ENCODE data around the gene APOB. TPM values are rescaled to one million over a fixed set of nuclear protein-coding genes. Genes with fewer than 3 reads are reported as not detected.

The APOB gene
- total RNA-seq, 1 donor: under 0.01 TPM

DNA sequence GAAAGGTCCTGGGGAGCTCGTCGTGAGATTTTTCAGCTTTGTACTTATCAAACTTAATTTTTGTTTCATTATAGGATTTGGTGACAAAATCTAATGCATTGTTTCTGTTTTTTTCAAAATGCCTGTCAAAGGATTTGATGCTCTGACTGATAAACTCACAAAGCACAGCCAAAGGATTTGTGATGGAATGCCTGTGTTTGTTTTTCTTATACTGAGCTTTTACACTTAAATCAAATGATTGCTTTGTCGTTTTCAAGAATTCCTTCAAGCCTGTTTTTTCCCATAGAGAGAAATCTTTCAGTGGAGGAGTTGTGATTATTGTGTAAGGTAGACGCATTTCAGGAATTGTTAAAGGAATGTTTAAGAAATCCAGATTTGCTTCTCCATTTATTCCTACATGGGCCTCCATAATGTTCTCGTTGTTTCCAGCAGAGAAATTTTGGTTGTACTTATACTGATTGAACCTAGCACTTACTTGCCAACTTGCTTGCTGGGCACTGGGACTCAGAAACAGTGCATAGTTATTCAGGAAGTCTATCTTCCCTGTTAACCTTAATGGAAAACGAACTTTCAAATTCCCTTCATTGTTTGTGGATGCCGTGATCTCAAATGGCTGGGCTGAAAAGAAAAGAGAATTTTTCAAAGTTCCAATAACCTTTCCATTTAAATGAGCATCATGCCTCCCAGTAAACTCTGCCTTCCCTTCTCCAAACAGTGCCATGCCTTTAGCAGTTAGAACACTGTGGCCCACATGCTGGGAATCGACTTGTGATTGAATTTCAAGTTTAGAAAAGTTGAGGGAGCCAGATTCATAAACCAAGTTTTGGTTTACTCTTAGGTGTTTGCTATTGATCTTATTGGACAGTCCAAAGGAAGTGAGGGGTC, 36.5 kb downstream of the APOB start:
- no peak for DNase-seq (ENCODE audit: low read depth in 2 of 3, low spot score in 2 of 3)

DNA sequence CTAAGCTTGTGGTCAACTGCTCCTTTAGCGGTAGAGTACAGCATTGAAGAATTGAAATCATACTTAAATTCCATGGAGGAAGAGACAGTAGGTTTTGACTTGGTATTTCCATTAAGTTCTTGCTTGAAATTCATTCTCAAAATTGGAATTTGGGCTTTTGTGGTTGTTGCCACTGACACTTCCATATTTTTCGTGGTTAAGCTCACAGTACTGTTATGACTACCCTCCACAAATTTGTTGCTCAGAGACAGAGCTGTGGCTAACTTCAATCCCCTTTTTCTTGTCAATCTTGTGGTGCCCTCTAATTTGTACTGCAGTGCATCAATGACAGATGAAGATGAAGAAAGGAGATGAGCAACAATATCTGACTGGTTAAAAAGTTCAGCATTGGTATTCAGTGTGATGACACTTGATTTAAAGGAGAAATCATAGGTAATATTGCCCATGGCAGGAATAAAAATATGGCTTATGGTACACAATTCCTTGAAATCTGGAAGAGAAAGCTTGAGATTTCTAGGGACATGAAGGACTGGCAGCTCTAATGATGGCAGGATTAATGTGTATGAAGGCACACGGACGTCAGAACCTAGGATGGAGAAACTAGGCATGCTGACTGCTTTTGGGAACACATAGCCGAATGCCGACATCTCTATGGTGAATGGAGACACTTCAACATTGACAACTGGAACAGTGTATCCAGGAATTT, 37.3 kb downstream of the APOB start:
- DNase-seq (ENCODE audit: low read depth in 2 of 3, low spot score in 2 of 3): no peak

DNA sequence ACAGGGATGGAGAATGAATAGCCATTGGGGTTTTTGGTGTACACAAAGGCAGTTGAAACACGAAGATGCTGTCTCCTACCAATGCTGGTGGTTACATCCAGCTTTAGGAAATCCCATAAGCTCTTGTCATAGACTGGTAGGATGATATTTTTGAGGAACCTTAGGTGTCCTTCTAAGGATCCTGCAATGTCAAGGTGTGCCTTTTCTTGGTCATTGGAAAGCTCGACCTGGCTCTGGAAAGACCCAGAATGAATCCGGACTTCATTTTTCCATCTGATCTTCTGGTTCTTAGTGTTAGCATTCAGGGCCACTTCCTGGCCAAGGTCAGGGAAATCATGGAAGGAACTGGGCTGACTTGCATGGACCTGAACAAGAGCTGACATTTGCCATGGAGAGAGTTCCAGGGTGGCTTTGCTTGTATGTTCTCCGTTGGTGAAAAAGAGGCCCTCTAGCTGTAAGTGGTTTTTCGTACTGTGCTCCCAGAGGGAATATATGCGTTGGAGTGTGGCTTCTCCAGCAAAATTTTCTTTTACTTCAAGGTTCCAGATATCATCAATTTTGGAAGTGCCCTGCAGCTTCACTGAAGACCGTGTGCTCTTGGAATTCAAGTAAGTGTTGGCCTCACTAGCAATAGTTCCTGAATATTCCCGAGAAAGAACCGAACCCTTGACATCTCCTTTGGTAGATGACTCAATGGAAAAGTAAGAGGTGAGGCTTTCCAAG, 38.0 kb downstream of the APOB start:
- no peak for DNase-seq (ENCODE audit: low read depth in 2 of 3, low spot score in 2 of 3)

DNA sequence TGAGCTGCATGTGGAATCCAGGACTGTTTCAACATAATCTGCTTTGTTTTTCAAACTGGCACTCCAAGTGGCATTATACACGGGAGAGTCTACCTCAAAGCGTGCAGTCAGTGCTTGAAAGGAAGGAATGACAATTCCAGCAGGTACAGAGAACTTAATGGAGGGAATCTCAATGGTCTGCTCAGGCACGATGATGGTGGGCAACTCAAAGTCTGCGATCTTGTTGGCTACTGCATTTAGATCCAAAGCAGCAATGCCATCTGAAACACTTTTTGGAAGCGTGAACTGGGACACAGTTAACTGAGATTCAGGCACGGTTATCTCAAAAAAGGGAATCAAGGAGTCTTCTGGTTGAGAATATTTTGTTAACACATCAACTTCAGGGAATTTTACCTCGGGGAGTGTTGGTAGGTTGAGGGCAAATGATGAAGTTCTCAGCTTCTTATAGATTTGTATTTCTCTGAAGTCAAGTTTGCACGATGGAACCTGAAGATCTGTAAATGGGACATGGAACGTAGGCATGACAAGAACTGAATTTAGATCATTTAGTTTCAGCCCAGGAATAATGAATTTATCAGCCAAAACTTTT, 38.7 kb downstream of the APOB start:
- no peak for DNase-seq (ENCODE audit: low read depth in 2 of 3, low spot score in 2 of 3)

DNA sequence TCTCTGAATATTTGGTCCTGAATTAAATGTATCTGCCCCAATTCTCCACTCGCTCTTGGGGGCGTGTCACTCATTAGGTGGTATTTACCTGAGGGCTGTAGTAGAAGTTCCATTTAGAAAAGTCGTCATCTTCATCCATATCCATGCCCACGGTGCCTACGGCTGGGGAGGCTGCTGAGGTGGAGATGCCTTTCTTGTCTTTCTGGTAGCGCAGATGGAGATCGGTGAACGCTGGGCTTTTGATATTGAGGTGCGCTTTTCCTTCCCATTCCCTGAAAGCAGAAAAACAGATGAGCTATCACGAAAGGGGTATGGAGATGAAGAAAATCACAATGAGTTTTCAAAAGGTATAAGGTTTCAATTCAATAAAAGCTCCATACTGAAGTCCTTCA, 39.7 kb downstream of the APOB start:
- no peak for DNase-seq (ENCODE audit: low read depth in 2 of 3, low spot score in 2 of 3)

DNA sequence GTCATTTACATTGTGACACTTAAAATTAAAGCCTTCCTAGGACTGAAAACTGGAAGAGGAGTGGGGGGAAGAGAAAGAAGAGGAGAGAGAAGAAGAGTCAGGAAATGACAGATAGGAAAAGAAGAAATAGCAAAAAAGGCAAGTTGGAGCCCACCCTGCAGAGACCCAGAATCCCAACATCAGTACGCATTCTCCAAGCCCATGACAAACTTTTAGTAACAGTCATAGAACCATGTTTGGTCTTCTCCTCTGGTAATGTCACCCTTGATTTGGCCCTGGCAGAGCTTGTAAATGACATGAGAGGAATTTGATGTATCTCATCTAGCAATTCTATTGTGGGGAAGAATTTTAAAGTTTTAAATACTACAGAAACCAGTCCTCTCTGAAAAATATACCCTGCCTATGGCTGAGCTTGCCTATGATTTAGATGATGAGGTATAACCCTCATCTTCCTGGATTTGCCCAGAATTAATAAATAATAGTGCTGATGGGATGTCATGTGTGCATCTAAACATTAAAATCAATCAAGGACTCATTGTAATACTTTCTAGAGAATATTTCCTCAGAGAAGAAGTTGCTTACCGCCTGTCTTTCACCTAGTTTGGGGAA, 40.2 kb downstream of the APOB start:
- no peak for DNase-seq (ENCODE audit: low read depth in 2 of 3, low spot score in 2 of 3)

DNA sequence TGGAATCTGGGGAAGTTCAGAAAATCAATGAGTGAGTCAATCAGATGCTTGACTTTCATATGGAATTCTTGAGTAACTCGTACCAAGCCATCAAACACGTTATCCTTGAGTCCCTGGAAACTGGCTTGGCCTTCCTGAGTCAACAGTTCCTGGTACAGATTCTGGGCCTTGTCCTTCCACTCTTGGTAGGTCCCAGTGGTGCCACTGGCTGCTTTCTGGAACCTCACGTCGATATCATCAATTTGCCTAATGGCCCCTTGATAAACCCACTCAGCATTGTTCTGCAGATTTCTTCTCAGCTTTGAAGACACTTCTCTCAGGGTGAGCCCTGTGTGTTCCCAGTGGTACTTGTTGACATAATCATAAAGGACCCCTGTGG, 41.1 kb downstream of the APOB start:
- DNase-seq (ENCODE audit: low read depth in 2 of 3, low spot score in 2 of 3): no peak

DNA sequence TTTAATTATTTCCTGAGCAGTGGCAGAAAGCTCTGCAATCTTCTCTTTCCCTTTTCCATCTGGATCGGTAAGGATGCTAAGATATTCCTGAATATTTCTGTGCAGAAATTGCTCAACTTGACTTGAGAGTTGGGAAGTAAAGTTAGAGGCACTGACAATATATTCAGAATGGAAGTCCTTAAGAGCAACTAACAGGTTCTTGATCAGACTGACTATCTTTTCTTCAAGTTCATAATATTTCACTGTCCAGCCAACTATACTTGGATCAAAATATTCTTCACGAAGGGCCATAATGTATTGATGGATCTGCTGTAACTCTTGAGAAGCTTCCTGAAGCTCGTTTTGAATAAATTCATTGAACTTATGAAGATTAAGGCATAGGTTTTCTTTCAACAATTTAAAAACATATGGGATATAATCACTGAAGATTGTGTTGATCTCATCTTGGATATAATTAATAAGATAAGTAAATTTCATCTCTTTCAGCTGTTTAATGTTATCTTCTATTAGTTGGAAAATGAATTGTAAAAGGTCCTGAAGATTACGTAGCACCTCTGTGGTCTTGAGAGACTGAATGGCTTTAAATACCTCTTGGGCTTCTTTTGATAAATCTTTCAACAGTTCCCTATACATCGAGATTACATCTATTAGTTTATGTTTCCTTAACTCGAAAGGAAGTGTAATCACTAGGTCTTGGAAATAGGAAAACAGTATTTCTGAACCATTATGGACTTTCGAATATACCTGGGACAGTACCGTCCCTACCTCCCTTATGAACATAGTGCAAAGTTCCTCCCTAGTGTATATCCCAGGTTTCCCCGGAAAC, 41.7 kb downstream of the APOB start:
- DNase-seq (ENCODE audit: low read depth in 2 of 3, low spot score in 2 of 3): no peak

DNA sequence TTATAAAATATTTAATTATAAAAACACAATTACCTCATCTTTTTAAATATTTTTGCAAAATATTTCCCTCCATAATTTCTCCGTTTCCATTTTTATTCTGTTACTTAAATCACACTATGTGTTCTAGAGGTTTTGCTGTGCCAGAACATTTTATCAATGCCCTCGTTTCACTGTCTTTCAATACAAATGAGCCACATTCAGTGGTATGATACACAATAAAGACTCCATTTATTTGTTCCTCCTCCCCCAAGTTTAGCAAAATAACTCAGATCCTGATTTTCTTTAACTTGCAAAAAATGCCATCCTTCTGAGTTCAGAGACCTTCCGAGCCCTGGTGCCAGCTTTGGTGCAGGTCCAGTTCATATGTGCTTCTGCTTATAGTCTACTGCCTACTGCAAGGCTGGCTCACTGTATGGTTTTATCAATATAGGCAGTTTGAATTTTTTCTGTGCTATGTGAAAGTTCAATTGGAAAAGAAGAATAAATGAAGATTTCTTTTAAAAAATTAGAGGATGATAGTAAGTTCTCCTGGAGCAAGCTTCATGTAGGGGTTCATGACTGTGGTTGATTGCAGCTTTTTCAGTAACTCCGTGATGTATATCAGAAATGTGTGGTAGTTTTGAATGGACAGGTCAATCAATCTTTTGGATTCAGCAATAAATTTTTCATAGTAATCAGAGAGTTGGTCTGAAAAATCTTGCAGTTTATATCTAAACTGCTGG, 42.5 kb downstream of the APOB start:
- DNase-seq (ENCODE audit: low read depth in 2 of 3, low spot score in 2 of 3): no peak

DNA sequence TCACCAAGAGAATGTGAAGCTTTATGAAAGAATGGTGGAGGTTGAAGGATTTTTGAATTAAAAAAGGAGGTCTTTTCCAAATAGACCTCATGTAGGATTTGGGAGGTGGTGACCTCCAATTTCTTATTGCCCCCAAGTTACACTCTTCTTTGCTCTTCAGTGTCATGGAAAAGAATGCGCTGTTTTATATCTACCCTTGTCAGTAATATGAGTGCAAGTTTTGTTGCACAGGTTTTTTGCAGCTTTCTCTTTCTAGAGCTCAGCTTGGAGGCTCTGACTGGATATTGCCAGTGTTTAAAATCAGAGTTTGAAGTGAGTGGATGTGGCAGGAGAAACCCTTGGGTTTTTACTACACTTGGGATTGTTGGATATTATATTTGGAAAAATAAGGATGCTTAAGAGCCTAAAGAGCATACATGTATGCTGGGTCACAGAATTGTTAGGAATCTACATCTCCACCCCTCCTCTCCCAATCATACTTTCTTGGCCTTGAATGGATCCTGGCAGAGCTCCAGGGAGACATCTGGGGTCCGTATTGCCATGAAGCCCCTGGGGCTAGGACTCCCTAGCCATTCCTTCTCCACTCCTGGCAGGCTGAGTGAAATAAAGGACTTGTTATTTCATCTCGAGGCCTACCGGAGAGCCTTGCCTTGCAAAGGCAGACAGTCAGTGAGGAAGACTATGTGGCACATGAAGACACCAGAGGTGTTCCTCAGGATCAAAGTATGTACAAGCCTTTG, 43.8 kb downstream of the APOB start:
- DNase-seq (ENCODE audit: low read depth in 2 of 3, low spot score in 2 of 3): no peak

DNA sequence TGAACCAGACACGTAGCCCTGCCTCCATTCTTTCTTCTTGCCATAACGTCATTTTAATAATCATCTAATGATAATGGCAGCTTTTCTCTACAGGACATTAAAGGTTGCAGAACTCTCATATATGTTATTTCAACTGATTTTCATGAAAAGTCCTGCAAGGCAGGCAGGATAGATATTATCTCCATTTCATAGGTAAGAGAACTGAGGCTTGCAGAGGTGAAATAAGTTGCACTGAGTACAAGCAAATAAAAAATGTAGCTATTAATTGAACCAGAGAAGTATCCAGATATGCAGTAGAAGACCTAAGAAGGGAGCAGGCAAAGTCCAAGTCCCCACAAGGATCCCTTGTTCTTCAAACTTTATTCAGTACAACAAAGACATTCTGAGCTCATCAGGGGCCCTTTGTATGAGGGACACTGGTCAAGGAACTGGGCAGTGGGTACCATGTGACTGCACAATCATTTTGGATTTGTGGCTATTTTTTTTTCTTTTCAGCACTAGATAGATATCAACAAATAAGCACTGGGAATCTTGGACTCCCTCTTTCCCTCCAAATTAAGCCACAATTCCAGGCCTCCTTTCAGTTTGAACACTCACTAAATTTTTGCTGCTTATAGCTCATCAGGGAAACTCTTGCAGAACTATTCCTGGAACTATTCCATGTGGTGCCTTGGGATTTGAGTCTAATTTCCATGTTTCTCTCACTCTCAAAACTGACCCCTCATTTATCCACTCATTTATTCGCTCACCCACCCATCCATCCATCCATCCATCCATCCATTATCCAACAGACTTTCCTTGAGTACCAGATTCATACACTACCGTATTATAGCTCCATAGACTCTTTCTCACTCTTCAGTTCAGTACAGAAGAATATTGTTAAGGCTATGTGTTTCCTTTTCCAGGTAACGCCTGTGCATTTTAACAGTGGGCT, 44.6 kb downstream of the APOB start:
- no peak for DNase-seq (ENCODE audit: low read depth in 2 of 3, low spot score in 2 of 3)

DNA sequence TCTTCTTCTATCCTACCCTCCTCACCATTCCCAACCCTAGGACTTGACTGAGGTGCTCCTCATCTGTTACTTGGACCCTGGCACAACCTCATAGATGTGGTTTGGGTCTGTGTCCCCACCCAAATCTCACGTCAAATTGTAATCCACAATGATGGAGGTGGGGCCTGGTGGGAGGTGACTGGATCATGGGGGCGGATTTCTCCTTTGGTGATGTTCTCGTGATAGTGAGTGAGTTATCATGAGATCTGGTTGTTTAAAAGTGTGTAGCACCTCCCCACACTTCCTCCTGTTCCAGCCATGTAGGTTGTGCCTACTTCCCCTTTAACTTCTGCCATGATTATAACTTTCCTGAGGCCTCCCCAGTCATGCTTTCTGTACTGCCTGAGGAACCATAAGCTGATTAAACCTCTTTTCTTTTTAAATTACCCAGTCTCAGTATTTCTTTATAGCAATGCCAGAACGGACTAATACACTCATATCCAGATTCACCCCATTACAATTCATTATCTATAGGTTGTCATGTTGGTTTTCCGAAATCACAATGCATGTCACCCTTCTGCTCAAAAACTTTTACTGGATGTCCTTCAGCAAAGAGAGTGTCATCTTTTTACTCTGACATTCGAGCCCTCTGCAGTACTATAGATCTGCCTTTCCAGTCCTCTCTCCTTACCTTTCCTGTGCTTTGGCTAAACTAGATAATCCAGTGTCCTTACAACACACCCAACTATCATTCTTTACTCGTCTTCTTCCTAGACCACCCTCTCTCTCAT, 45.7 kb downstream of the APOB start:
- DNase-seq (ENCODE audit: low read depth in 2 of 3, low spot score in 2 of 3): no peak

DNA sequence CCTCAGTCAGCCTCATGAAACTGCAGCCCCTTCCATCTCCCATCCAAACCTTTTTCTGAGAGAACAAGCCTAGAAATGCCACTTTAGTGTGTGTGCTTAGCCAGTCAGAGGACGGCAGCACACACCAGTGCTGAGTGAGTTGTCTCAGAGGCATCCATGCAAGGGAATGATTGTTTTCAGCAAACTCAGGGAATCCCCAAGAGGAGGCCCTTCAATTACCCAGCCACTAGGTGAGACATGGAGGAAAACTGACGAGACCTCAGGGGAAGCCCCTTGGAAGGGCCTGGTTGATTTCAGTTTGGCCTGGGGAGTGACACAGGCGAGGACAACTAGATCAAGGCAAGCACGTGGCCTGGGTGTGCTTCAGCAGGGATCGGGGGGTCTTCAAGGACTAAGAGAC, 49.7 kb downstream of the APOB start:
- DNase-seq (ENCODE audit: low read depth in 2 of 3, low spot score in 2 of 3): no peak

DNA sequence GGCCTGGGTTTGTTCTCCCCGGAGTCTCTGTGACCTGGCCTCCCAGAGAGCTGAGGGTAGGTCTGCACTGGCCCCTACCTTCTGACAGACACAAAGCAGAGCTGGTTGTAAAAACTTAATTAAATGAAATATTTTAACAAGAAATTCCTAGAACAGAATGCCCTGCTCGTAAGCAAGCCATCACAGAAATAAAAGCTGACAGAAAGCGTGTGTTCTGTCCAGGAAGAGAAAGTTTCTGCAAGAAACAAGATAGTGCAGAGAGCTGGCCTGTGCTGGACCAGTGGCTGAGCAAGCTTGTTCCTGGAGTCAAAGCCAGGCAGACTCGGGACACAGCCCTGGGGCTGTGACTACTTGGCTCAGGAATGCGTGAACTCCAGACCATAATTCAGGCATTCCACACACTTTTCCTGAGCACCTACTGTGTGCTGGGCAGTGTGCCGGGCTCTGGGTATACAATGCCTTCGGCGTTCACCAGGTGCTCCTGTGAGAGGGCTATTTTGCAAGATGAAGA, 51.6 kb downstream of the APOB start:
- no peak for DNase-seq (ENCODE audit: low read depth in 2 of 3, low spot score in 2 of 3)

DNA sequence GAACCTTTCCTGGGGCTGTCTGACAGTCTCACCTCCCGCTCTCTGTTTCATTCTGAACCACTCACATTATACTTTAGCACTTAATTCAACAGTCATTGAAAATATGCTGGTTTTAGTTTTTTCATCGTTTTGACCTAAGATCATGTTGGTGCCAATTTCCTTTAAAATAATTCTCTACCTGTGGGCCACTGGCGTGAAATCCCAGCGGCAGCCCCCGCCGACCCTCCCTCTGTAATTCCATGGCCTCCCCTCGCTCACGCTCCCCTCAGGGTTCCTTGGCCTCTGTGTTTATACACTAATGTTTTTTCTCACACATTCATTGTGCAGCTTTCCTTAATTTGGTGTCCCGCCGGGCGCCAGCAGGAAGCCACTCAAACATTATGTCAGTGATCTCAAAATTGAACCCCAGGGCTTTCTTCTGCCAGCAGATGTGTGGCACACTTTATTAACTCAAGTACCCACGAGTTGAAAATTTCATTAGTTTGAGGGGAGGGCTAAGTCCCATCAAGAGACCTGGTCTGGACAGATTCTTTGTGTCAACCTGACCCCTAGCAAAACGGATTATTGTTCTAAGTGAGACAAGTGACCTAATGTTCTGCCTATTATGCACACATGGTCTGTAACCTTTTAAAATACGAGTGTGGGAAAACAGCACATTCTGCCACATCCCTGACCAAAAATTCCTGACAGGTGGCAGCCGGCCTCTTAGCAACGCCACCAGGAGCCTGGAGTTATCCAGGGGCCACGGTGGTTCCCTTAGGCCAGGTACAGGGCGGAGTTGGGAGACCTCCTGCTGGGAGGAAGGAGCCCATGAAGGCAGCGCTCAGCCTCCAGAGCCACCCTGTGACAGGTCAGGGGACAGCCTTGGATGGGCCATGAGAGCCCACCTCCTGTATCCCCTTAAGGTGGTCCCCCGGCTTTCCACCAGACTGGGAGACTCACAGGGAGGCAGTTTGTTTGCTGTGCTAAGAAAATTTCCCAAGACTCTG, 53.1 kb downstream of the APOB start:
- DNase-seq (ENCODE audit: low read depth in 2 of 3, low spot score in 2 of 3): no peak

All from hematopoietic multipotent progenitor cell (in vitro differentiated cells).